B cell (primary cell): ENCODE data around the gene FTO.

Source experiments
- CTCF ChIP-seq: fragments of 200-600 bp; IDR thresholded peaks from one replicate; pipeline ENCODE4 v1.8.0; 2022; ENCODE audit warnings: antibody characterized with exemption, mild to moderate bottlenecking
- EZH2 ChIP-seq: IDR thresholded peaks from 2 replicates; pipeline ENCODE4 v1.6.1; 2012; ENCODE audit warnings: borderline replicate concordance, low read depth, mild to moderate bottlenecking, moderate library complexity, low read length; ENCODE audit not compliant: insufficient read depth, poor library complexity, severe bottlenecking

- TF ChIP-seq CTCF: no peak
- no peak for TF ChIP-seq EZH2
Observed at GRCh38 chr16:53882310-53882709, 178.4 kb downstream of the FTO start.
